RKO (cell line): ENCODE data around the gene DSG3.
"Not testable (repeated sequence)": the region's sequence is repeated elsewhere in the genome, so short reads cannot be mapped to it uniquely, and the experiment has no call there.

Experiments used
- DNase-seq: peaks from one replicate; pipeline ENCODE4 v3.0.0-alpha.2; 2016; ENCODE audit warnings: low spot score

Gene DSG3

GRCh38 chr18:31493171-31493570, 45.6 kb downstream of the DSG3 start:
- no peak for DNase-seq

GRCh38 chr18:31493941-31494340, 46.4 kb downstream of the DSG3 start:
- DNase-seq = no peak

- not testable (repeated sequence) for DNase-seq
These were observed 47.2 kb downstream of the DSG3 start for GRCh38 chr18:31494705-31495244.

GRCh38 chr18:31497404-31497835, 49.9 kb downstream of the DSG3 start:
- DNase-seq = no peak

DNA sequence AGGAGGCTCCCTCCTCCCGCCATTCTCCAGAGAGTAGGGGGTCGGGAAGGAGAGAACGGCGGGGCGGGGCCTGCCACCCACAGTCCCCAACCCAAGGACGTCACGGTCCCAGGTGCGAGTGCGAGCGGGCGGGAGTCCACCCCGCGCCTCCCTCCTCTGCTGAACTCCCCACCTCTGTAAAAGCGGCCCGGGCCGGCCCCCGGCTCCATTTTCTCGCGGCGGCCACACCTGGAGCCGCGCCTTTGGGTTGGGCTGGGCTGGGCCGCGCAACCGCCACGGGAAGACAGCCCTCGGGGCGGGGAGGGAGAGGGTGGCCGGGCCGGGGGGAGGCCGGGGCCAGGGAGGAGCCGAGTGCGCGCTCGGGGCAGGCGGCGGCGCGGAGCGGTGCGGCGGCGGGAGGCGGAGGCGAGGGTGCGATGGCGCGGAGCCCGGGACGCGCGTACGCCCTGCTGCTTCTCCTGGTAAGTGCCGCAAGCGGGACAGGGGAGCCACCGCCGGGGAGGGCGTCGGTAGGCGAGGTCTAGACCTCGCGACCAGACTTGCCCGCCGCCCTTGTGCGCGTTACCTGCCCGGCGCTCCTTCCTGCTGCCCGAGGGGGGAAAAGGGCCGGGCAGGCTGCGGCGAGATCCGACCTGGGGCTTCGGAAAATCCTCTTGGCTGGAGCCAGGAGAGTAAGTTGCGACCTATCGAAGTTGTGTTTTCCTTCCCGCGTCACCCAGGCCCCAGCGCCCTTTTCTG, 50.5 kb downstream of the DSG3 start, which contains the start of gene DSG2:
DSG2 (plus strand) TSS at position 342 of the 738 bp plus-strand sequence; CDS start at position 417, 75 bp downstream.
- DNase-seq = peak; percentile 54

DNA sequence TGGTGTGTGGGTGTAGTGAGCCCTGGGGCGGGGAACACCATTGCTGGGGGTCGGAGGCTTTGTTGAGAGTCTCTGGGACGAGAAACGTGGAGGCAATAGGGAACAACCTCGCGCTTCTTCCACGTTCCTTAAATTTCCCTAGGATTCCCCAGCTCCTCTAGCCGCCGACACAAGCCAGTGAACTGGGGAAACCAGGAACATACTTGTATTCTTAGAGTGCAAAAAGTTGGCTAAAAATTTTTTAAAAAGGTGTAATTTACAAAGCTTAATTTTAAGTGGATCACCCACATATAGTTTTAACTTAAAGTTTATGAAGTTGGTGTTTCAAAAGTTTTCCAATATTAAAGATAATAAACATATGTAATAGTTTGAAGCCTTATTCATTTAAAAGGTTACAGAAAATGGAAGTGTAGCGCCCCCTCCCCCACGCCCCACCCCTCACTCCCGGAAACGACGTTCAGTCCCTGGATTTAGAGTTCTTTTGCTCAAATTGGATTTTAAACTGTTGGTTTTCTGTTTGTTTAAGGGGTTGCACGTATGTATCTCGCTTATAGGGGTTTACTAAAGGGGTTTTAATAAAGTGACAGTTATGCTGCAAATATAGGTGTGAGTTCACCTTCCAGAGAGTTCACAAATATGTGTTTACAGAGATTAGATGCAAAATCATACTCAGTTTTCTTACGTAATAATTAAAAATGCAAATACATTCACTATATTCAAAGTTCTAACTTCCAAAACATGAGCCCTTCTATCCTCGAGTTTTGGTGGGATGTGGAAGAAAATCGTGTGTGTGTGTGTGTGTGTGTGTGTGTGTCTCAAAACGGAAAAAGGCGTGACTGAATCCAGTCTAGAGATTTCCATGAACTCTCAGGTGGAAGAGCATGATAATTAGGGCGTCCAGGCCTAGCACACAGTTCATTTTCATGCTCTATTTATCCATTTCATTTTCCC, 51.3 kb downstream of the DSG3 start:
- peak; percentile 25 for DNase-seq

GRCh38 chr18:31500051-31500688, 52.6 kb downstream of the DSG3 start:
- DNase-seq = no peak

- DNase-seq = no peak
These were observed 55.5 kb downstream of the DSG3 start for GRCh38 chr18:31503011-31503410.

- DNase-seq = no peak
These were observed 57.1 kb downstream of the DSG3 start for GRCh38 chr18:31504455-31505147.

DNA sequence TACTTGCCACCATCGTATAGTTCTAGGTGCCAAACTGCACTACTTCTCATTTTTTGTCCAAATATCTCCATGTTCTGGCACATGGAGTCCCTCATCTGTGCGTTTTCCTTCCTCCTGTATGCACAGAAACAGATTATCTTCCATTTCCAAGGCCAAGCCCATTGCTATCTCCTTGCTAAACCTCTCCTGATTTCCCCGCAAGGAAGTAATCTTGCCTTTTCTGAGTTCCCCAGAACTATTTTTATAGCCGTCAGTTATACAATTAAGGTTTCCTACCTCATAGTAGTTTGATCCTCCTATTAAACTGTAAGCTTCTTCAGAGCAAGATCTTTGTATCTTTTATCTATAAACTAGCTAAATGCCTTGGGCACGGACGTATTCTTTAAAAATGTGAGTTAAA, 57.6 kb downstream of the DSG3 start:
- DNase-seq = no peak

GRCh38 chr18:31506024-31506742, 58.6 kb downstream of the DSG3 start:
- DNase-seq = peak; percentile 31

GRCh38 chr18:31507124-31507523, 59.6 kb downstream of the DSG3 start:
- not testable (repeated sequence) for DNase-seq

DNA sequence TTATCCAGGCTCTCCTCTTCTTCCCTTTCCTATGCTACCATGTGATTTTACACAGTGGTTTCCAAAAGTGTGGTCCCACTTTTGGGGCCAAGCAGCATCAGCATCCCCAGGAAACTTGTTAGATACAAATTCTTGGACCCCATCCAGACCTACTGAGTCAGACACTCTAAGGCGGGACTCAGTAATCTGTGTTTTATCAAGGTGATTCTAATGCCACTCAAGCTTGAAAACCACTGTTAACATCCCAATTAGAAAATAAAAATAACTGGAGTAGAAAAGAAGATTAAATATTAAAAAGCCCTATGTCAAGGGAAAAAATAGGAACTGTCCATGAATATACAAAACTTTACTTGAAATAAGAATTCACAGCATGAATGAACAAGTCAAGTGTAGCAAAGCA, 61.2 kb downstream of the DSG3 start:
- DNase-seq = peak; percentile 18

- DNase-seq = no peak
These were observed 62.0 kb downstream of the DSG3 start for GRCh38 chr18:31509571-31509970.

DNA sequence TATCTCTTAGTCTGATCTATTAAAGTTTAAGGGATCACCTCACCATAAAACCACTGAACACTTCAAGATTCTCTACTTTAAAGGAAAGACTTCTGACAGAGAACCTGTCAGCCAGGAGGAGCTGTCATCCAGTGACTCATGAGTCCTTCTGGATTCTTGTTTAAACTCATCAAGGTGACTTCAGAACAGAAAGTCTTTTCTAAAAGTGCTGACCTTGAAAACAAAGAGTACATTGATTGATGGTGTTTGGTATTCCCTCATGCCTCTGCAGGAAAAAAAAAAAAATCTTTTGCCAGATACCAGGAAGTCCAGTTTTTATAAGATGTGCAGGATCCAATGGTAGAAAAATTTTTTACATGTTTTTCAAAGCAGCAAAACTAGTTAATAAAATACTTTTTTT, 62.8 kb downstream of the DSG3 start:
- no peak for DNase-seq

GRCh38 chr18:31511098-31511497, 63.6 kb downstream of the DSG3 start:
- no peak for DNase-seq

DNA sequence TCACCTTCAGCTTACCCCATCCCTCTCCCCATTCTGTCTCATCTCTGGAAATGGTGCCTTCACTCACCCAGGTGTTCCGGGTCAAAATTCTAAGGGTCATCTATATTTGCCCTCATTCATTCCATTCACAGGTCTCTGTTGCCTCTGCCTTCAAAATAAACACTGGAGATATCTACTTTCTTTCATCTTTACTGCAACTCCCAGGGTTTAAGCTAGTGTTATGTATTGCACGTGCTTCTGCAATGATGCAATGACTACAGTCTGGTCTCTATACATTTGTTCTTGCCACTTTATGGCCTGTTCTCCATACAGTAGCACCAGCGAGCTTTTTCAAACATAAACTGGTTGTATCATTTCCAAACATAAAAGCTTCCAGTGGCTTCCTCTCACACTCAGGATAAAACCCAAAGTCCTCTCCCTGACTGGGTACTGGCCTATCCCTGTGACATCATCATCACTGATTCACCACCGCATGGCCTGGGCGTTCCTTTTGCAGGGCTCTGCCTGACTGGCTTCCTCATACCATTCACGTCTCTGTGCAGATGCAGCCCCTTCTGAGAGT, 64.7 kb downstream of the DSG3 start:
- DNase-seq = peak; percentile 53

DNA sequence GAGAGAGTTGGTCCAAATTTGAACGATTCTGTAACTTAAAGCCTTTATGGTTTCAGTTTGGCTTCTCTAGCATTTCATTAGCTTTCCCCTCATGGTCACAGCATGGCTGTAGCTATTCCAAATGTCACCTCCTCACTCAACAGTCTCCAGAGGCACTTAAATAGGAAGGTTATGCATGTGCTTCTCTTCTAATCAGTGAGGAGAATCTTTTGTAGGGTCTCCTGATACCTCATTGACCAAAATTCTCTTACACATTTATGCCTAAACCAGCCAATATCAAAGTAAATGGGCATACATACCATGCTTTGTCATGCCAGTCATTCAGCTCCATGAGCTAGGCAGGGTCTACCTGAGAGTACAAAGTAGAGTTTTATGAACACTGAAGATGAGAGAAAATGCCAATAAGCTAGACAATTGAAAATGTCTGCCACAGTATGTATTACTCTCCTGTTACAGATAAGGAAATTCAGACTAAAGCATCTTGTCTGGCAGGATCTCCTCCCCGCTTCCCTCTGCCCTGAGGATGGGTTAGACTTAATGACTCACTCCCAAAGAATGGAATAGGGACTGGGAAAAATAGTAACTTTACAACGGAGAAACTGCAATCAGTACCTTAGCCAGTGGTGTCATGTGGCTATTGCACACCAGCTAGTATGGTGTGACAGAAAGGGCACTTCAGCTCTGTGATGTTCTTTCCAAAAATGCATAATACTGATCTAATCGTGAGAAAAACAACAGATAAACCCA, 65.8 kb downstream of the DSG3 start:
- DNase-seq = no peak

- no peak for DNase-seq
These were observed 68.9 kb downstream of the DSG3 start for GRCh38 chr18:31516437-31516836.

DNA sequence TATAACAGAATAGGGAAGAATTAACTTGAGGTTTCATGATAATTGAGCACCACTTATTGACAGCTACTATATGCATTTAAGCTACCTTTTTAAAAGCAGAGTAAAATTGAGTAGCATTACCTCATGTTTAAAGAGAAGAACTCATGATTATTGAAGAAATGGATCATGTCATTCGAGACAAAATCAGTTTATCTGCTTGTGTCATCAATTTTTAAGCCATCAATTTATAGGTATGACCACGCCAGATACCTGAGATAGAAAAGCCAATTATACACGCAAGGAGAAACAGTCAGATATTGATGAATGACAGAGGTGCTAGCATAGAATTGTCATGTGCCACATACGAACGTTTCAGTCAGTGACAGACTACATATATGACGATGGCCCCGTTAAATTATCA, 78.8 kb downstream of the DSG3 start:
- DNase-seq = no peak
